ENCODE results near the gene SNRNP35. TPM values are rescaled to one million over a fixed set of nuclear protein-coding genes. Genes with fewer than 3 reads are reported as not detected.

SNRNP35 gene
- total RNA-seq, 1 experiment from 2014 or later, result 18.0 TPM

DNA sequence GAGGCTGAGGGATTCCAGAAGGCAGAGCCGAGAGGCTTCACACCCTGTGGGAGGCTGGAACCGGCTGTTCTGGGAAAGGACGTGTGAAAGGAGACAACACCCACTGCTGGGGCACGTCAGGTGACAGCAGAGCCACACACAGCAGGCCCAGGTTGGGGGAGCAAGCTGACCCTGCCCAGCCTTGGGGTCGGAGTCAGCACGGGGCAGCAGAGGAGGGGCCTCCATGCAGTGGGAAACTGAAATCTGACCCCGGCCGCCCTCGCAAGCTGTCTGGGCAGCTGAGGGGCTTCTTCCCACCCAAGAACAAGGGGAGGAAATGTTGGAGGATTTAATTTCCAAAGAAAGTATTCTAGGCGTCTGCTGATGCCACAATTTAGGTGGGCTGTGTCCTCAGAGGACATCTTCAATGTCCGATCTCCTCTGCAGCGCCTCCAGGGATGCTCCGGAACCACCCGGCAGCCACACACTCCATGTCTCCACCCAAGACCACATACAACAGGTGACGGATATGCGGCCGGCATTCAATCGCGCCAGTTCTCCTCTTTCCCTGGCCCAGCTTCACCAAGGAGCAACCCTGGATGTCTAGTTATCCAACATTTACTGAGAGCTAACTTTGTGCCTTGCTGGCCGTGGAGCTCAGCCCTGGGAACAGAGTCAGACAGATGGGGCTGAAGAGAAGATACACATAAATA, 30.7 kb downstream of the SNRNP35 start:
- ChIA-PET CTCF (no interaction called here), POLR2A (interaction anchor here (1.3 to 2.0 kb wide), 2 partner anchors 11 to 15 kb away, joined by 4 read pairs; no protein-coding TSS in a partner anchor)
- BruUV-seq (replicated peaks), result no TSS peak
- no peaks in the 10 kb centered on the region for H3K4me1 Mint-ChIP-seq (ENCODE audit: insufficient read depth, unreplicated experiment)
- H3K27ac Mint-ChIP-seq (ENCODE audit: low read depth, unreplicated experiment), result no peak overlapping the region
- no peak overlapping the region for H3K4me3 Mint-ChIP-seq (ENCODE audit: unreplicated experiment)
- peaks cover 41% of the 10 kb centered on the region for H3K36me3 Mint-ChIP-seq (ENCODE audit: insufficient read depth, unreplicated experiment)
- no peak for DNase-seq (ENCODE audit: unreplicated experiment)
- intact Hi-C loops (cut with micrococcal nuclease), result no loop called here
- H3K9me3 Mint-ChIP-seq (ENCODE audit: unreplicated experiment), result no peaks in the 10 kb centered on the region
- TF ChIP-seq, protein P1, sequence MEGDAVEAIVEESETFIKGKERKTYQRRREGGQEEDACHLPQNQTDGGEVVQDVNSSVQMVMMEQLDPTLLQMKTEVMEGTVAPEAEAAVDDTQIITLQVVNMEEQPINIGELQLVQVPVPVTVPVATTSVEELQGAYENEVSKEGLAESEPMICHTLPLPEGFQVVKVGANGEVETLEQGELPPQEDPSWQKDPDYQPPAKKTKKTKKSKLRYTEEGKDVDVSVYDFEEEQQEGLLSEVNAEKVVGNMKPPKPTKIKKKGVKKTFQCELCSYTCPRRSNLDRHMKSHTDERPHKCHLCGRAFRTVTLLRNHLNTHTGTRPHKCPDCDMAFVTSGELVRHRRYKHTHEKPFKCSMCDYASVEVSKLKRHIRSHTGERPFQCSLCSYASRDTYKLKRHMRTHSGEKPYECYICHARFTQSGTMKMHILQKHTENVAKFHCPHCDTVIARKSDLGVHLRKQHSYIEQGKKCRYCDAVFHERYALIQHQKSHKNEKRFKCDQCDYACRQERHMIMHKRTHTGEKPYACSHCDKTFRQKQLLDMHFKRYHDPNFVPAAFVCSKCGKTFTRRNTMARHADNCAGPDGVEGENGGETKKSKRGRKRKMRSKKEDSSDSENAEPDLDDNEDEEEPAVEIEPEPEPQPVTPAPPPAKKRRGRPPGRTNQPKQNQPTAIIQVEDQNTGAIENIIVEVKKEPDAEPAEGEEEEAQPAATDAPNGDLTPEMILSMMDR (IDR thresholded peaks at IDR 0.05; ENCODE audit: unreplicated experiment), result no peak
- no peaks in the 10 kb centered on the region for H3K27me3 Mint-ChIP-seq (ENCODE audit: insufficient read depth, unreplicated experiment)

DNA sequence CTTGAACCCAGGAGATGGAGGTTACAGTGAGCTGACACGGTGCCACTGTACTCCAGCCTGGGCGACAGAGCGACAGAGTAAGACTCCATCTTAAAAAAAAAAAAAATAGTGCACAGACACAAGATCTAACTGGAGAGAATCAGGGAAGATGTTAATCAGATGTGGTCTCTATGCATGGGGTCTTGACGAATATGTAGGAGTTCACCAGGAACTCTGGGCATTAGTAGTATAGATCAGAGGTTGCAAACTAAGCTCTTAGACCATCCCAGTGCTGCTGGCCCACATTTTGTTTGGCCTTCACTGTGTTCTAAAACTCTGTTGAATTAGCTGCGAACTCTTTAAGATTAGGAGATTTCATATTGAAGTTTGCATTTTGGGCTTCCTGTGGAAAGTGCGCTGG, 31.6 kb downstream of the SNRNP35 start:
- Mint-ChIP-seq H3K27ac (ENCODE audit: low read depth, unreplicated experiment) (no peak overlapping the region), H3K4me1 (ENCODE audit: insufficient read depth, unreplicated experiment) (no peaks in the 10 kb centered on the region), H3K9me3 (ENCODE audit: unreplicated experiment) (no peaks in the 10 kb centered on the region), H3K27me3 (ENCODE audit: insufficient read depth, unreplicated experiment) (no peaks in the 10 kb centered on the region), H3K4me3 (ENCODE audit: unreplicated experiment) (no peak overlapping the region), H3K36me3 (ENCODE audit: insufficient read depth, unreplicated experiment) (peaks cover 32% of the 10 kb centered on the region)
- ChIA-PET POLR2A (interaction anchor here (2.0 kb wide), 1 partner anchor 11 kb away, joined by 4 read pairs; no protein-coding TSS in a partner anchor), CTCF (interaction anchor here (0.7 kb wide), 1 partner anchor 955 kb away, joined by 7 read pairs; no protein-coding TSS in a partner anchor)
- intact Hi-C loops (cut with micrococcal nuclease), result no loop called here
- DNase-seq (ENCODE audit: unreplicated experiment), result no peak
- no TSS peak for BruUV-seq (replicated peaks)
- TF ChIP-seq, protein P1 (IDR thresholded peaks at IDR 0.05; ENCODE audit: unreplicated experiment), result no peak

DNA sequence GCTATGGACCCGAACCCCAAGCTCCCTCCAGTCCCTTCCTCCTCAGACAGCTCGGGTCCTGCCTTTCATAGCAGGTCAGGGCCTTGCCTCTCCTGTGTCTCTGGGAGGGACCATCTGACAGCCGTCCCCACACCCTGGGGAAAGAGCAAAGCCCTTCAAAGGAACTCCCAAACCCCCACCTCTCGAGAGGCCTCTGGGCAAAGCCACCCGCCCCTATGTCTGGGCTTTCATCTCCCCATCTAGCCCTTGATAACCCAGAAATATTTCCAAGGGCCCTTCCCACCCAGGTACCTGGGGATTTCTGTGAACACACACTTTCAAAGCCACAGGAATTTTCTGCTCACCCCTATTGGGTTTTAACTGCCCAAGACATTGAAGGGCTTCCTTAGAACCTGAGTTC, 32.1 kb downstream of the SNRNP35 start:
- ChIA-PET CTCF (interaction anchor here (0.7 kb wide), 1 partner anchor 955 kb away, joined by 7 read pairs; no protein-coding TSS in a partner anchor), POLR2A (interaction anchor here (2.0 kb wide), 1 partner anchor 12 kb away, joined by 4 read pairs; no protein-coding TSS in a partner anchor)
- intact Hi-C loops (cut with micrococcal nuclease), result no loop called here
- Mint-ChIP-seq H3K4me3 (ENCODE audit: unreplicated experiment) (no peak overlapping the region), H3K27ac (ENCODE audit: low read depth, unreplicated experiment) (no peak overlapping the region), H3K36me3 (ENCODE audit: insufficient read depth, unreplicated experiment) (peaks cover 27% of the 10 kb centered on the region), H3K9me3 (ENCODE audit: unreplicated experiment) (no peaks in the 10 kb centered on the region), H3K27me3 (ENCODE audit: insufficient read depth, unreplicated experiment) (no peaks in the 10 kb centered on the region), H3K4me1 (ENCODE audit: insufficient read depth, unreplicated experiment) (no peaks in the 10 kb centered on the region)
- DNase-seq (ENCODE audit: unreplicated experiment), result no peak
- BruUV-seq (replicated peaks), result no TSS peak
- TF ChIP-seq, protein P1 (IDR thresholded peaks at IDR 0.05; ENCODE audit: unreplicated experiment), result no peak

GRCh38 chr12:123491056-123491455, 33.1 kb downstream of the SNRNP35 start:
- Mint-ChIP-seq H3K4me1 (ENCODE audit: insufficient read depth, unreplicated experiment) (no peaks in the 10 kb centered on the region), H3K27me3 (ENCODE audit: insufficient read depth, unreplicated experiment) (no peaks in the 10 kb centered on the region), H3K36me3 (ENCODE audit: insufficient read depth, unreplicated experiment) (peaks cover 31% of the 10 kb centered on the region), H3K9me3 (ENCODE audit: unreplicated experiment) (no peaks in the 10 kb centered on the region), H3K4me3 (ENCODE audit: unreplicated experiment) (no peak overlapping the region), H3K27ac (ENCODE audit: low read depth, unreplicated experiment) (no peak overlapping the region)
- no TSS peak for BruUV-seq (replicated peaks)
- no peak for DNase-seq (ENCODE audit: unreplicated experiment)
- TF ChIP-seq, protein P1 (IDR thresholded peaks at IDR 0.05; ENCODE audit: unreplicated experiment), result no peak
- intact Hi-C loops (cut with micrococcal nuclease), result no loop called here
- CTCF ChIA-PET, result interaction anchor here (0.6 kb wide), 1 partner anchor 91 kb away, joined by 3 read pairs; no protein-coding TSS in a partner anchor
- POLR2A ChIA-PET, result no interaction called here
